IPS-15b (cell line): Measurements from ENCODE around the gene ST7.

ENCODE experiments used
- H3K27me3 ChIP-seq: one replicate; pipeline ENCODE4 v1.6.1; 2013; ENCODE audit warnings: low read length; ENCODE audit not compliant: control insufficient read depth, insufficient read depth
- H3K36me3 ChIP-seq: one replicate; pipeline ENCODE4 v1.6.1; 2013; ENCODE audit warnings: low read length; ENCODE audit not compliant: control insufficient read depth, insufficient read depth
- H3K4me1 ChIP-seq: one replicate; pipeline ENCODE4 v1.6.1; 2013; ENCODE audit warnings: mild to moderate bottlenecking, low read length; ENCODE audit not compliant: control insufficient read depth, insufficient read depth
- H3K4me3 ChIP-seq: one replicate; pipeline ENCODE4 v1.5.1; 2013; ENCODE audit warnings: low read depth, low read length
- H3K9ac ChIP-seq: one replicate; pipeline ENCODE4 v1.6.1; 2013; ENCODE audit warnings: low read depth, mild to moderate bottlenecking, low read length
- H3K9me3 ChIP-seq: one replicate; pipeline ENCODE4 v1.6.1; 2013; ENCODE audit warnings: mild to moderate bottlenecking, low read length; ENCODE audit not compliant: control insufficient read depth, insufficient read depth

The ST7 gene

GRCh38 chr7:117200786-117201458, 247.6 kb downstream of the ST7 start:
- Histone ChIP-seq H3K27me3 (no peaks in the 10 kb centered on the region), H3K9ac (no peak overlapping the region), H3K9me3 (no peaks in the 10 kb centered on the region), H3K4me3 (no peak overlapping the region), H3K36me3 (no peaks in the 10 kb centered on the region), H3K4me1 (no peaks in the 10 kb centered on the region)

GRCh38 chr7:117202511-117202910, 249.2 kb downstream of the ST7 start:
- Histone ChIP-seq H3K4me3 (no peak overlapping the region), H3K36me3 (no peaks in the 10 kb centered on the region), H3K9ac (no peak overlapping the region), H3K27me3 (no peaks in the 10 kb centered on the region), H3K4me1 (no peaks in the 10 kb centered on the region), H3K9me3 (no peaks in the 10 kb centered on the region)

GRCh38 chr7:117203205-117203604, 249.9 kb downstream of the ST7 start:
- no peaks in the 10 kb centered on the region for H3K4me1 ChIP-seq
- no peaks in the 10 kb centered on the region for H3K36me3 ChIP-seq
- H3K9me3 ChIP-seq, result no peaks in the 10 kb centered on the region
- no peak overlapping the region for H3K4me3 ChIP-seq
- no peak overlapping the region for H3K9ac ChIP-seq
- H3K27me3 ChIP-seq, result no peaks in the 10 kb centered on the region

- no peaks in the 10 kb centered on the region for H3K4me1 ChIP-seq
- H3K4me3 ChIP-seq, result no peak overlapping the region
- no peak overlapping the region for H3K9ac ChIP-seq
- H3K36me3 ChIP-seq, result no peaks in the 10 kb centered on the region
- no peaks in the 10 kb centered on the region for H3K9me3 ChIP-seq
- H3K27me3 ChIP-seq, result no peaks in the 10 kb centered on the region
Observed at GRCh38 chr7:117205873-117206272, 252.6 kb downstream of the ST7 start.

- Histone ChIP-seq H3K36me3 (no peaks in the 10 kb centered on the region), H3K4me3 (no peak overlapping the region), H3K9ac (no peak overlapping the region), H3K9me3 (no peaks in the 10 kb centered on the region), H3K4me1 (no peaks in the 10 kb centered on the region), H3K27me3 (no peaks in the 10 kb centered on the region)
Observed at GRCh38 chr7:117208257-117208656, 255.0 kb downstream of the ST7 start.

- Histone ChIP-seq H3K4me1 (no peaks in the 10 kb centered on the region), H3K27me3 (no peaks in the 10 kb centered on the region), H3K4me3 (no peak overlapping the region), H3K9ac (no peak overlapping the region), H3K36me3 (no peaks in the 10 kb centered on the region), H3K9me3 (no peaks in the 10 kb centered on the region)
Observed at GRCh38 chr7:117210397-117210796, 257.1 kb downstream of the ST7 start.

GRCh38 chr7:117210908-117211307, 257.6 kb downstream of the ST7 start:
- H3K4me1 ChIP-seq, result no peaks in the 10 kb centered on the region
- H3K36me3 ChIP-seq, result no peaks in the 10 kb centered on the region
- H3K27me3 ChIP-seq, result no peaks in the 10 kb centered on the region
- no peak overlapping the region for H3K4me3 ChIP-seq
- H3K9me3 ChIP-seq, result no peaks in the 10 kb centered on the region
- no peak overlapping the region for H3K9ac ChIP-seq

GRCh38 chr7:117211614-117212013, 258.3 kb downstream of the ST7 start:
- Histone ChIP-seq H3K27me3 (no peaks in the 10 kb centered on the region), H3K4me3 (no peak overlapping the region), H3K9me3 (no peaks in the 10 kb centered on the region), H3K36me3 (no peaks in the 10 kb centered on the region), H3K9ac (no peak overlapping the region), H3K4me1 (no peaks in the 10 kb centered on the region)

GRCh38 chr7:117212969-117213877, 259.9 kb downstream of the ST7 start:
- no peak overlapping the region for H3K9ac ChIP-seq
- H3K4me3 ChIP-seq, result no peak overlapping the region
- H3K4me1 ChIP-seq, result no peaks in the 10 kb centered on the region
- H3K27me3 ChIP-seq, result no peaks in the 10 kb centered on the region
- H3K36me3 ChIP-seq, result no peaks in the 10 kb centered on the region
- H3K9me3 ChIP-seq, result no peaks in the 10 kb centered on the region

GRCh38 chr7:117216010-117216409, 262.7 kb downstream of the ST7 start:
- Histone ChIP-seq H3K27me3 (no peaks in the 10 kb centered on the region), H3K4me1 (no peaks in the 10 kb centered on the region), H3K36me3 (no peaks in the 10 kb centered on the region), H3K4me3 (no peak overlapping the region), H3K9ac (no peak overlapping the region), H3K9me3 (no peaks in the 10 kb centered on the region)

- Histone ChIP-seq H3K4me1 (no peaks in the 10 kb centered on the region), H3K27me3 (no peaks in the 10 kb centered on the region), H3K4me3 (no peak overlapping the region), H3K36me3 (no peaks in the 10 kb centered on the region), H3K9me3 (no peaks in the 10 kb centered on the region), H3K9ac (no peak overlapping the region)
Observed at GRCh38 chr7:117216436-117217069, 263.3 kb downstream of the ST7 start.
